ENCODE results near the gene VPS11.

The VPS11 gene

GRCh38 chr11:119126675-119127268 is 59.2 kb downstream of the VPS11 start:
- no peak for DNase-seq

- DNase-seq: no peak
These were observed 63.0 kb downstream of the VPS11 start for GRCh38 chr11:119130662-119131061.

All from stimulated activated CD4-positive, alpha-beta T cell treated with anti-CD3 and anti-CD28 coated beads, Interleukin-15, amount 100 ng/mL, for 24 hours (primary cell).